ENCODE data around the gene SPDYA.

GRCh38 chr2:28776471-28776870, 34.2 kb upstream of the SPDYA start:
- no peak for TF ChIP-seq CTCF (conservative IDR thresholded peaks at IDR 0.05 in 1 of 2, IDR thresholded peaks at IDR 0.05 in 1 of 2; ENCODE audit: extremely low read depth in 1 of 2, insufficient read depth in 1 of 2, low read depth in 1 of 2, low read length in 2 of 2)
- no peak for TF ChIP-seq EZH2 (IDR thresholded peaks at IDR 0.05; ENCODE audit: borderline replicate concordance, low read length)

Measured in mammary epithelial cell (primary cell).